HEK293T (cell line): Measurements from ENCODE around the gene RRBP1.

Experiments
- CTCF ChIA-PET: fragments of 350-600 bp; formaldehyde crosslinking; extraction: SDS; loops from one replicate; lab custom pipeline; 2021; ENCODE audit warnings: antibody characterized with exemption, inconsistent platforms; lab: Yijun Ruan, JAX
- POLR2A ChIA-PET: fragments of 350-600 bp; formaldehyde crosslinking; extraction: SDS; loops from one replicate; lab custom pipeline; 2020; ENCODE audit warnings: antibody characterized with exemption, inconsistent platforms; lab: Yijun Ruan, JAX
- DNase-seq: peaks from one replicate; pipeline ENCODE4 v3.0.0; 2012; ENCODE audit warnings: mixed read lengths; ENCODE audit errors: extremely low spot score
- ARNT ChIP-seq: fragments of 450-650 bp; IDR thresholded peaks from 2 replicates; pipeline ENCODE4 v1.6.1; 2017; ENCODE audit warnings: mild to moderate bottlenecking
- BHLHE40 ChIP-seq: fragments of 450-650 bp; IDR thresholded peaks from 2 replicates; pipeline ENCODE4 v1.6.1; 2016; ENCODE audit warnings: mild to moderate bottlenecking, moderate library complexity, borderline replicate concordance
- CTBP1 ChIP-seq: fragments of 450-650 bp; IDR thresholded peaks from 2 replicates; pipeline ENCODE4 v1.6.1; 2016; ENCODE audit warnings: borderline replicate concordance
- ELF4 ChIP-seq: fragments of 450-650 bp; IDR thresholded peaks from 2 replicates; pipeline ENCODE4 v1.6.1; 2017; ENCODE audit warnings: antibody characterized with exemption
- FOXA1 ChIP-seq: fragments of 450-650 bp; IDR thresholded peaks from 2 replicates; pipeline ENCODE4 v1.6.1; 2016; ENCODE audit warnings: mild to moderate bottlenecking
- FOXK2 ChIP-seq: fragments of 450-650 bp; IDR thresholded peaks from 2 replicates; pipeline ENCODE4 v1.6.1; 2016; ENCODE audit warnings: mild to moderate bottlenecking
- FOXM1 ChIP-seq: fragments of 450-650 bp; IDR thresholded peaks from 2 replicates; pipeline ENCODE4 v1.6.1; 2017; ENCODE audit warnings: mild to moderate bottlenecking, borderline replicate concordance
- HDGF ChIP-seq: fragments of 450-650 bp; IDR thresholded peaks from 2 replicates; pipeline ENCODE4 v1.6.1; 2017; ENCODE audit warnings: antibody characterized with exemption, borderline replicate concordance
- L3MBTL2 ChIP-seq: fragments of 450-650 bp; conservative IDR thresholded peaks from 2 replicates; pipeline ENCODE4 v1.6.1; 2016; ENCODE audit warnings: mild to moderate bottlenecking
- LEF1 ChIP-seq: fragments of 450-650 bp; IDR thresholded peaks from 2 replicates; pipeline ENCODE4 v1.6.1; 2017; ENCODE audit warnings: mild to moderate bottlenecking, borderline replicate concordance
- NFRKB ChIP-seq: fragments of 450-650 bp; IDR thresholded peaks from 2 replicates; pipeline ENCODE4 v1.6.1; 2016; ENCODE audit warnings: mild to moderate bottlenecking, moderate library complexity
- PKNOX1 ChIP-seq: fragments of 450-650 bp; IDR thresholded peaks from 2 replicates; pipeline ENCODE4 v1.6.1; 2016
- SP1 ChIP-seq: fragments of 450-650 bp; IDR thresholded peaks from 2 replicates; pipeline ENCODE4 v1.6.1; 2017
- SUZ12 ChIP-seq: fragments of 450-650 bp; IDR thresholded peaks from 2 replicates; pipeline ENCODE4 v1.6.1; 2016; ENCODE audit warnings: mild to moderate bottlenecking
- TARDBP ChIP-seq: fragments of 450-650 bp; IDR thresholded peaks from 2 replicates; pipeline ENCODE4 v1.6.1; 2016
- ZNF384 ChIP-seq: fragments of 450-650 bp; IDR thresholded peaks from 2 replicates; pipeline ENCODE4 v1.6.1; 2016

The RRBP1 gene

GRCh38 chr20:17590245-17590644 lies 91.8 kb downstream of the RRBP1 start:
- CTCF ChIA-PET, result interaction anchor here (0.8 to 1.2 kb wide), 2 partner anchors 11 to 12 kb away, joined by 3 to 4 read pairs; no protein-coding TSS in a partner anchor
- POLR2A ChIA-PET, result interaction anchor here (0.7 to 1.2 kb wide), 3 partner anchors 19 to 698 kb away, joined by 3 to 4 read pairs (median 3); partner anchors contain the start of genes DSTN and ZNF133

GRCh38 chr20:17589161-17589834 lies 92.7 kb downstream of the RRBP1 start:
- TF ChIP-seq PKNOX1 (peak; percentile 53), LEF1 (no peak)
- DNase-seq, result no peak
- ChIA-PET POLR2A (interaction anchor here (1.0 to 1.2 kb wide), 2 partner anchors 19 to 699 kb away, joined by 3 to 4 read pairs; partner anchors contain the start of genes DSTN and ZNF133), CTCF (interaction anchor here (0.8 kb wide), 1 partner anchor 12 kb away, joined by 4 read pairs; no protein-coding TSS in a partner anchor)

More at GRCh38 chr20:17590245-17590644, 91.8 kb downstream of the RRBP1 start:
- DNase-seq, result no peak
- no peak for TF ChIP-seq PKNOX1
- TF ChIP-seq L3MBTL2, result no peak
- TF ChIP-seq FOXK2, result no peak
- TF ChIP-seq FOXA1, result no peak
- no peak for TF ChIP-seq SP1
- TF ChIP-seq CTBP1, result no peak
- TF ChIP-seq ELF4, result no peak
- no peak for TF ChIP-seq SUZ12
- no peak for TF ChIP-seq FOXM1
- TF ChIP-seq BHLHE40, result no peak
- no peak for TF ChIP-seq ARNT
- TF ChIP-seq TARDBP, result no peak

- POLR2A ChIA-PET, result no interaction called here
- no peak for DNase-seq
- CTCF ChIA-PET, result no interaction called here
- TF ChIP-seq L3MBTL2, result no peak
- no peak for TF ChIP-seq BHLHE40
- no peak for TF ChIP-seq CTBP1
- no peak for TF ChIP-seq PKNOX1
- no peak for TF ChIP-seq FOXK2
- TF ChIP-seq HDGF, result no peak
- TF ChIP-seq TARDBP, result no peak
- TF ChIP-seq ZNF384, result no peak
- no peak for TF ChIP-seq ELF4
- TF ChIP-seq FOXA1, result no peak
- TF ChIP-seq ARNT, result no peak
- no peak for TF ChIP-seq NFRKB
- TF ChIP-seq SUZ12, result no peak
- TF ChIP-seq SP1, result no peak
- no peak for TF ChIP-seq FOXM1
These were observed 94.2 kb downstream of the RRBP1 start for GRCh38 chr20:17587824-17588223.

GRCh38 chr20:17587148-17587547 lies 94.9 kb downstream of the RRBP1 start:
- TF ChIP-seq TARDBP (no peak), L3MBTL2 (no peak), ELF4 (no peak), HDGF (no peak), FOXA1 (no peak), SP1 (no peak), LEF1 (no peak), ARNT (no peak), ZNF384 (no peak), PKNOX1 (no peak), NFRKB (no peak), FOXM1 (no peak), FOXK2 (no peak), SUZ12 (no peak), CTBP1 (no peak), BHLHE40 (no peak)
- POLR2A ChIA-PET, result no interaction called here
- CTCF ChIA-PET, result no interaction called here

GRCh38 chr20:17586250-17586649 lies 95.8 kb downstream of the RRBP1 start:
- no peak for TF ChIP-seq L3MBTL2
- no peak for TF ChIP-seq ZNF384
- no peak for TF ChIP-seq TARDBP
- no peak for TF ChIP-seq PKNOX1
- no peak for TF ChIP-seq SP1
- TF ChIP-seq FOXA1, result no peak
- no peak for TF ChIP-seq LEF1
- CTCF ChIA-PET, result no interaction called here
- POLR2A ChIA-PET, result interaction anchor here (1.6 kb wide), 1 partner anchor 16 kb away, joined by 6 read pairs; the partner anchor contains the start of gene DSTN
- DNase-seq, result no peak

More at GRCh38 chr20:17587148-17587547, 94.9 kb downstream of the RRBP1 start:
- DNase-seq, result no peak
